HepG2 (cell line): Measurements from ENCODE around the gene DMPK. TPM values are rescaled to one million over a fixed set of nuclear protein-coding genes. Genes with fewer than 3 reads are reported as not detected.

Experiments used
- JDP2 ChIP-seq: sonication (generic); formaldehyde crosslinking; IDR thresholded peaks from 2 replicates; pipeline ENCODE4 v1.8.1; 2022; ENCODE audit warnings: missing genetic modification reagents, borderline replicate concordance
- ZNF160 ChIP-seq: sonication (generic); formaldehyde crosslinking; IDR thresholded peaks from 2 replicates; pipeline ENCODE4 v1.8.0; 2022; ENCODE audit warnings: mild to moderate bottlenecking, inconsistent platforms, missing genetic modification reagents
- ZNF331 ChIP-seq: sonication (generic); formaldehyde crosslinking; IDR thresholded peaks from 2 replicates; pipeline ENCODE4 v1.4.0; 2020; ENCODE audit warnings: missing genetic modification reagents
- ZNF343 ChIP-seq: sonication (generic); formaldehyde crosslinking; IDR thresholded peaks from 2 replicates; pipeline ENCODE4 v1.4.0; 2020; ENCODE audit warnings: mild to moderate bottlenecking, missing genetic modification reagents
- ZNF605 ChIP-seq: sonication (generic); formaldehyde crosslinking; IDR thresholded peaks from 2 replicates; pipeline ENCODE4 v1.8.0; 2022; ENCODE audit warnings: mild to moderate bottlenecking, missing genetic modification reagents
- ZNF703 ChIP-seq: sonication (generic); formaldehyde crosslinking; IDR thresholded peaks from 2 replicates; pipeline ENCODE4 v1.5.1; 2020; ENCODE audit warnings: missing genetic modification reagents, mild to moderate bottlenecking, moderate library complexity, borderline replicate concordance
- polyA plus RNA-seq, 8 experiments: library from polyadenylated mRNA; depleted of rRNA in 3 of 8; stranded (reverse) in 7 of 8; unstranded in 1 of 8; fragments of >200 nt; fragmentation: Illumina TruSeq in 4 of 8; extraction: Trizol in 4 of 8; gene quantifications; 2 replicates each; pipeline versions ENCODE4 v1.2.1 to v1.2.3, GENCODE V29; 2011 to 2016; ENCODE audit warnings: low read depth in 4 of 8, missing spikeins in 1 of 8, mixed read lengths in 1 of 8; ENCODE audit not compliant: insufficient read depth in 1 of 8
- total RNA-seq, 5 experiments: library from RNA; depleted of rRNA; stranded (reverse); fragments of >200 nt; fragmentation: Illumina TruSeq; extraction: Trizol; gene quantifications; 2 replicates each; pipeline ENCODE4 v1.2.3, GENCODE V29; 2016; ENCODE audit warnings: low read depth in 1 of 5
- TF ChIP-seq, protein P1 (sequence below): sonication (generic); formaldehyde crosslinking; IDR thresholded peaks from 2 replicates; pipeline ENCODE4 v1.8.1; 2023; ENCODE audit warnings: missing genetic modification reagents, mild to moderate bottlenecking, borderline replicate concordance
- TF ChIP-seq, protein P2 (sequence below): sonication (generic); formaldehyde crosslinking; IDR thresholded peaks from 2 replicates; pipeline ENCODE4 v1.4.0; 2020; ENCODE audit warnings: missing genetic modification reagents
- TF ChIP-seq, protein P3 (sequence below): IDR thresholded peaks from 2 replicates; pipeline ENCODE4 v1.6.1; 2016; ENCODE audit warnings: mild to moderate bottlenecking
- TF ChIP-seq, protein P4 (sequence below): sonication (generic); formaldehyde crosslinking; IDR thresholded peaks from 2 replicates; pipeline ENCODE4 v1.4.0; 2020; ENCODE audit warnings: missing genetic modification reagents, borderline replicate concordance
- TF ChIP-seq, protein P5 (sequence below): sonication (generic); formaldehyde crosslinking; IDR thresholded peaks from 2 replicates; pipeline ENCODE4 v1.5.0; 2020; ENCODE audit warnings: mild to moderate bottlenecking, missing genetic modification reagents, borderline replicate concordance
- TF ChIP-seq, protein P6 (sequence below): sonication (generic); formaldehyde crosslinking; IDR thresholded peaks from 2 replicates; pipeline ENCODE4 v1.8.0; 2022; ENCODE audit warnings: missing genetic modification reagents, mild to moderate bottlenecking, borderline replicate concordance

Gene DMPK
- total and polyA plus RNA-seq, 2 of the 13 experiments (the other 11 are each of a cell fraction or from before 2014, with no cell fraction given): 5.3 to 8.8 TPM

DNA sequence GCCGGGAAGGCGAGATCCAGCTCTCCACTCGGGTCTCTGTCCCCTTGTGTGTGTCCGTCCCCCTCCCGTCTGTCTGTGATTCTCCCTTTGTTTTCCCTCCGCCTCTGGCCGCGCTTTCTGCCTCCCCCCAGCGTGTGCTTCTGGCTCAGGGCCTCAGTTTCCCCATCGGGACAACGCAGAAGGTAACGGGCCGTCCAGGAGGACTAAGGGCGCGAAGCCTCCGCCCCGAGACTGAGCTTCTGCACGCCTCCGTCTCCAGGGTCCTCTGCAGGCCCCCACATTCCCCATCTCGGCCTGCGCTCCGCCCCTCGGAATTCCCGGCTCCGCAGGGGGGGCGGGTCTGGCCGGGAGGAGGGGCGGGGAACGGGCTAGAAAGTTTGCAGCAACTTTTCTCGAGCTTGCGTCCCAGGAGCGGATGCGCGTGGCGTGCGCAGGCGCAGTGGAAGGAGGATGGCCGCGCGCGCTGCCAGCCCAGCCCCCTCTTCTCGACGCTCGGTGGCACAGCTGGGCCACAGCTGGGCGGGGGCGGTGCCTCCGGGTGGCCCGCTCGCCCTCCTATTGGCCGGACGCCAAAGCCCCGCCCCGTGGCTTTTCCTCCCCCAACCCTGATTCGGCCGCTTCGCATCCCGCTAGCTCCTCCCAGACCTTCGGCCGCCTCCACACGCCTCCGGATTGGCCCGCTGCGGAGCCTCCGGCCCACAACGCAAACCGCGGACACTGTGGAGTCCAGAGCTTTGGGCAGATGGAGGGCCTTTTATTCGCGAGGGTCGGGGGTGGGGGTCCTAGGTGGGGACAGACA lies 13.1 kb downstream of the DMPK start, which contains the start of gene SIX5 (continued):
- peak; percentile 48; the same call in 1 of the 2 replicates for TF ChIP-seq ZNF160 (CRISPR knock-in tag)
- TF ChIP-seq, protein P1, sequence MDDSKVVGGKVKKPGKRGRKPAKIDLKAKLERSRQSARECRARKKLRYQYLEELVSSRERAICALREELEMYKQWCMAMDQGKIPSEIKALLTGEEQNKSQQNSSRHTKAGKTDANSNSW (CRISPR knock-in tag): no peak
- no peak for TF ChIP-seq ZNF703
- TF ChIP-seq, protein P2, sequence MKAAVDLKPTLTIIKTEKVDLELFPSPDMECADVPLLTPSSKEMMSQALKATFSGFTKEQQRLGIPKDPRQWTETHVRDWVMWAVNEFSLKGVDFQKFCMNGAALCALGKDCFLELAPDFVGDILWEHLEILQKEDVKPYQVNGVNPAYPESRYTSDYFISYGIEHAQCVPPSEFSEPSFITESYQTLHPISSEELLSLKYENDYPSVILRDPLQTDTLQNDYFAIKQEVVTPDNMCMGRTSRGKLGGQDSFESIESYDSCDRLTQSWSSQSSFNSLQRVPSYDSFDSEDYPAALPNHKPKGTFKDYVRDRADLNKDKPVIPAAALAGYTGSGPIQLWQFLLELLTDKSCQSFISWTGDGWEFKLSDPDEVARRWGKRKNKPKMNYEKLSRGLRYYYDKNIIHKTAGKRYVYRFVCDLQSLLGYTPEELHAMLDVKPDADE (CRISPR knock-in tag): no peak; the same call in 1 of the 2 replicates
- no peak for TF ChIP-seq JDP2 (CRISPR knock-in tag)
- TF ChIP-seq, protein P3, sequence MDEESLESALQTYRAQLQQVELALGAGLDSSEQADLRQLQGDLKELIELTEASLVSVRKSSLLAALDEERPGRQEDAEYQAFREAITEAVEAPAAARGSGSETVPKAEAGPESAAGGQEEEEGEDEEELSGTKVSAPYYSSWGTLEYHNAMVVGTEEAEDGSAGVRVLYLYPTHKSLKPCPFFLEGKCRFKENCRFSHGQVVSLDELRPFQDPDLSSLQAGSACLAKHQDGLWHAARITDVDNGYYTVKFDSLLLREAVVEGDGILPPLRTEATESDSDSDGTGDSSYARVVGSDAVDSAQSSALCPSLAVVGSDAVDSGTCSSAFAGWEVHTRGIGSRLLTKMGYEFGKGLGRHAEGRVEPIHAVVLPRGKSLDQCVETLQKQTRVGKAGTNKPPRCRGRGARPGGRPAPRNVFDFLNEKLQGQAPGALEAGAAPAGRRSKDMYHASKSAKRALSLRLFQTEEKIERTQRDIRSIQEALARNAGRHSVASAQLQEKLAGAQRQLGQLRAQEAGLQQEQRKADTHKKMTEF (CRISPR knock-in tag): peak; percentile 76; the same call in 1 of the 2 replicates
- TF ChIP-seq ZNF331 (CRISPR knock-in tag): peak; percentile 81
- TF ChIP-seq ZNF605 (CRISPR knock-in tag): no peak; the same call in 1 of the 2 replicates
- 0 out of 2 replicates have a peak, but pooled peaks have one; percentile 62 for TF ChIP-seq ZNF343 (CRISPR knock-in tag)
- TF ChIP-seq, protein P4, sequence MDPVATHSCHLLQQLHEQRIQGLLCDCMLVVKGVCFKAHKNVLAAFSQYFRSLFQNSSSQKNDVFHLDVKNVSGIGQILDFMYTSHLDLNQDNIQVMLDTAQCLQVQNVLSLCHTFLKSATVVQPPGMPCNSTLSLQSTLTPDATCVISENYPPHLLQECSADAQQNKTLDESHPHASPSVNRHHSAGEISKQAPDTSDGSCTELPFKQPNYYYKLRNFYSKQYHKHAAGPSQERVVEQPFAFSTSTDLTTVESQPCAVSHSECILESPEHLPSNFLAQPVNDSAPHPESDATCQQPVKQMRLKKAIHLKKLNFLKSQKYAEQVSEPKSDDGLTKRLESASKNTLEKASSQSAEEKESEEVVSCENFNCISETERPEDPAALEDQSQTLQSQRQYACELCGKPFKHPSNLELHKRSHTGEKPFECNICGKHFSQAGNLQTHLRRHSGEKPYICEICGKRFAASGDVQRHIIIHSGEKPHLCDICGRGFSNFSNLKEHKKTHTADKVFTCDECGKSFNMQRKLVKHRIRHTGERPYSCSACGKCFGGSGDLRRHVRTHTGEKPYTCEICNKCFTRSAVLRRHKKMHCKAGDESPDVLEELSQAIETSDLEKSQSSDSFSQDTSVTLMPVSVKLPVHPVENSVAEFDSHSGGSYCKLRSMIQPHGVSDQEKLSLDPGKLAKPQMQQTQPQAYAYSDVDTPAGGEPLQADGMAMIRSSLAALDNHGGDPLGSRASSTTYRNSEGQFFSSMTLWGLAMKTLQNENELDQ (CRISPR knock-in tag): 0 out of 2 replicates have a peak, but pooled peaks have one; percentile 19
- TF ChIP-seq, protein P5, sequence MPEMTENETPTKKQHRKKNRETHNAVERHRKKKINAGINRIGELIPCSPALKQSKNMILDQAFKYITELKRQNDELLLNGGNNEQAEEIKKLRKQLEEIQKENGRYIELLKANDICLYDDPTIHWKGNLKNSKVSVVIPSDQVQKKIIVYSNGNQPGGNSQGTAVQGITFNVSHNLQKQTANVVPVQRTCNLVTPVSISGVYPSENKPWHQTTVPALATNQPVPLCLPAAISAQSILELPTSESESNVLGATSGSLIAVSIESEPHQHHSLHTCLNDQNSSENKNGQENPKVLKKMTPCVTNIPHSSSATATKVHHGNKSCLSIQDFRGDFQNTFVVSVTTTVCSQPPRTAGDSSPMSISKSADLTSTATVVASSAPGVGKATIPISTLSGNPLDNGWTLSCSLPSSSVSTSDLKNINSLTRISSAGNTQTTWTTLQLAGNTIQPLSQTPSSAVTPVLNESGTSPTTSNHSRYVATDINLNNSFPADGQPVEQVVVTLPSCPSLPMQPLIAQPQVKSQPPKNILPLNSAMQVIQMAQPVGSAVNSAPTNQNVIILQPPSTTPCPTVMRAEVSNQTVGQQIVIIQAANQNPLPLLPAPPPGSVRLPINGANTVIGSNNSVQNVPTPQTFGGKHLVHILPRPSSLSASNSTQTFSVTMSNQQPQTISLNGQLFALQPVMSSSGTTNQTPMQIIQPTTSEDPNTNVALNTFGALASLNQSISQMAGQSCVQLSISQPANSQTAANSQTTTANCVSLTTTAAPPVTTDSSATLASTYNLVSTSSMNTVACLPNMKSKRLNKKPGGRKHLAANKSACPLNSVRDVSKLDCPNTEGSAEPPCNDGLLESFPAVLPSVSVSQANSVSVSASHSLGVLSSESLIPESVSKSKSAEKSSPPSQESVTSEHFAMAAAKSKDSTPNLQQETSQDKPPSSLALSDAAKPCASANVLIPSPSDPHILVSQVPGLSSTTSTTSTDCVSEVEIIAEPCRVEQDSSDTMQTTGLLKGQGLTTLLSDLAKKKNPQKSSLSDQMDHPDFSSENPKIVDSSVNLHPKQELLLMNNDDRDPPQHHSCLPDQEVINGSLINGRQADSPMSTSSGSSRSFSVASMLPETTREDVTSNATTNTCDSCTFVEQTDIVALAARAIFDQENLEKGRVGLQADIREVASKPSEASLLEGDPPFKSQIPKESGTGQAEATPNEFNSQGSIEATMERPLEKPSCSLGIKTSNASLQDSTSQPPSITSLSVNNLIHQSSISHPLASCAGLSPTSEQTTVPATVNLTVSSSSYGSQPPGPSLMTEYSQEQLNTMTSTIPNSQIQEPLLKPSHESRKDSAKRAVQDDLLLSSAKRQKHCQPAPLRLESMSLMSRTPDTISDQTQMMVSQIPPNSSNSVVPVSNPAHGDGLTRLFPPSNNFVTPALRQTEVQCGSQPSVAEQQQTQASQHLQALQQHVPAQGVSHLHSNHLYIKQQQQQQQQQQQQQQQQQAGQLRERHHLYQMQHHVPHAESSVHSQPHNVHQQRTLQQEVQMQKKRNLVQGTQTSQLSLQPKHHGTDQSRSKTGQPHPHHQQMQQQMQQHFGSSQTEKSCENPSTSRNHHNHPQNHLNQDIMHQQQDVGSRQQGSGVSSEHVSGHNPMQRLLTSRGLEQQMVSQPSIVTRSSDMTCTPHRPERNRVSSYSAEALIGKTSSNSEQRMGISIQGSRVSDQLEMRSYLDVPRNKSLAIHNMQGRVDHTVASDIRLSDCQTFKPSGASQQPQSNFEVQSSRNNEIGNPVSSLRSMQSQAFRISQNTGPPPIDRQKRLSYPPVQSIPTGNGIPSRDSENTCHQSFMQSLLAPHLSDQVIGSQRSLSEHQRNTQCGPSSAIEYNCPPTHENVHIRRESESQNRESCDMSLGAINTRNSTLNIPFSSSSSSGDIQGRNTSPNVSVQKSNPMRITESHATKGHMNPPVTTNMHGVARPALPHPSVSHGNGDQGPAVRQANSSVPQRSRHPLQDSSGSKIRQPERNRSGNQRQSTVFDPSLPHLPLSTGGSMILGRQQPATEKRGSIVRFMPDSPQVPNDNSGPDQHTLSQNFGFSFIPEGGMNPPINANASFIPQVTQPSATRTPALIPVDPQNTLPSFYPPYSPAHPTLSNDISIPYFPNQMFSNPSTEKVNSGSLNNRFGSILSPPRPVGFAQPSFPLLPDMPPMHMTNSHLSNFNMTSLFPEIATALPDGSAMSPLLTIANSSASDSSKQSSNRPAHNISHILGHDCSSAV (CRISPR knock-in tag): no peak
- TF ChIP-seq, protein P6, sequence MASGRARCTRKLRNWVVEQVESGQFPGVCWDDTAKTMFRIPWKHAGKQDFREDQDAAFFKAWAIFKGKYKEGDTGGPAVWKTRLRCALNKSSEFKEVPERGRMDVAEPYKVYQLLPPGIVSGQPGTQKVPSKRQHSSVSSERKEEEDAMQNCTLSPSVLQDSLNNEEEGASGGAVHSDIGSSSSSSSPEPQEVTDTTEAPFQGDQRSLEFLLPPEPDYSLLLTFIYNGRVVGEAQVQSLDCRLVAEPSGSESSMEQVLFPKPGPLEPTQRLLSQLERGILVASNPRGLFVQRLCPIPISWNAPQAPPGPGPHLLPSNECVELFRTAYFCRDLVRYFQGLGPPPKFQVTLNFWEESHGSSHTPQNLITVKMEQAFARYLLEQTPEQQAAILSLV (CRISPR knock-in tag): no peak
